Ramos (cell line): Measurements from ENCODE around the gene GCLC.

ENCODE experiments used
- in situ Hi-C: fragments of 300-500 bp; cut with MboI; formaldehyde crosslinking; loops from one replicate; pipeline ENCODE4 v1.14.3; 2022; ENCODE audit warnings: low sequenced_read_pairs; ENCODE audit not compliant: unreplicated experiment

GCLC gene

DNA sequence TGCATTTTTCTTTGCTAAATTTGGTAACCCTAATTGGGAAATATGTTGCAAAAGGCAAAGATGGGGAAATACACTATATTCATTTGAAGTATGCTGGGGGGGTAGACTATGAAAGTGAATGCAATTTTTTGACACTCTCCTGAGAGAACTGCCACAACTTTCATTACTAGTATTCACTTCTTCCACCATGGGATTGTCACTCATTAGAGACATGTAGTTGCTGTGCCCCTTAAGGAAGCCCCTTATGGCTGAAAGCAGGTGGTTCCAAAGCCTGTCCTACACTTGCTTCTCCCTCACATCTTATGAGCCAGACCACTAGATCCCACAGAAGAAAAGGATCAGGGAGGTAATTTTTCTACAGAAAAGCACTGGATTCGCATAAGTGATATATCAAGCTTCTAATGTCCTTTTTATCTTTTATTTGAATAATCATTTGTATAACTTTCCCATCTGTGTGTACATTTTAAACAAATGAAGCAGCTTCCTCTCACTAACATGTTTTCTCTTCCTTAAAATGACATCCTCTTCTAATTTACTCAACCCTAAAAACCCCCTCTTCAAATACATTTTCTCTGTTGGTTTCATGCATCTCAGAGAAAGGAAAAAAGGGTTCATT is 83.8 kb downstream of the GCLC start:
- in situ Hi-C loops = no loop called here

GRCh38 chr6:53458105-53458866 is 86.6 kb downstream of the GCLC start:
- in situ Hi-C loops = no loop called here

DNA sequence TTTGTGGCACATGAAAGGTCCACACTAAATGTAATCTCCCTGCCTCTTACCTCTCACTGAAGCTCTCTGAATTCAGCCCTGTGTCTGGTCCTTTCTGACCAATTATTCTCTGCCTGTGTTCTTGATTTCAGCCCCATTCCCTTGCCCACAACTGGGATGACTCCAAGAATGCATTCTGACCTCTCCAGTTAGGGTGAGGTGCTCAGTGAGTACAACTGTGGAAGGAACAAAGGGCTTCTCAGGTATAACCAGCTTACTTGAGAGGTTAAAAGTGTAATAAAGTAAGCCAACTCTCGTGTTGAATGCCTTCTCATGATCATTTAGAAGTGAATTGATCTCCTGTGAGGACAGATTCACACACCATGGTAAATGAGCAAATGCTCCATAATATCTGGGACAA is 88.1 kb downstream of the GCLC start:
- in situ Hi-C loops = no loop called here

- in situ Hi-C loops = no loop called here
Measured at GRCh38 chr6:53455678-53456077, 89.2 kb downstream of the GCLC start.

- in situ Hi-C loops = no loop called here
Measured at GRCh38 chr6:53451165-53451564, 93.7 kb downstream of the GCLC start.

DNA sequence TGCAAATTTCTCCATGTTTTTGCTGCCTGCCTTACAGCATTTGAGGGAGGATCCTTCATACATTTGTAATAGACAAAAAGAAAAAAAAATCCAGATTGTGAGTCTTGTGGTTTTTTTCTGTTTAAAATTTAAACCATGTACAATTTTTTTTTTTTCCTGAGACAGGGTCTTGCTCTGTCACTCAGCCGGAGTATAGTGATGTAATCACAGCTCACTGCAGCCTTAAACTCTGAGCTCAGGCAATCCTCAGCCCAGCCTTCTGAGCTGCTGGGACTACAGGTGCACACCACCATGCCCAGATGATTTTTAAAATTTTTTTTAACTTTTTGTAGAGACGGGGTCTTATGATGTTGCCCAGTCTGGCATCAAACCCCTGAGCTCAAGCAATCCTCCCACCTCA is 97.0 kb downstream of the GCLC start:
- in situ Hi-C loops = no loop called here
